Pons (tissue), 1 donor: ENCODE measurements around the gene POLR2F.

ENCODE experiments used
- DNase-seq: peaks from one replicate; pipeline ENCODE4 v3.0.0-alpha.2; 2016; ENCODE audit warnings: low spot score

Gene POLR2F

GRCh38 chr22:37953437-37954179 lies at the start of gene POLR2F, which contains the start of gene C22orf23:
Gene POLR2F (plus strand): TSS chr22:37953699. CDS start chr22:37953788, 89 bp downstream.
Gene C22orf23 (minus strand): TSS chr22:37953601. CDS start chr22:37953149, 452 bp downstream.
- peak; percentile 96 for DNase-seq

- peak; percentile 49 for DNase-seq
These were observed 48.6 kb upstream of the POLR2F start for GRCh38 chr22:37904572-37905533.

- DNase-seq, result peak; percentile 32
These were observed 47.8 kb upstream of the POLR2F start, which contains the start of gene MICALL1 for GRCh38 chr22:37905534-37906363. Gene MICALL1 (plus strand): TSS chr22:37906297. CDS start chr22:37906423, 126 bp downstream.

- DNase-seq, result no peak
These were observed 47.0 kb upstream of the POLR2F start for GRCh38 chr22:37906364-37907008.

GRCh38 chr22:37907036-37907954 lies 46.2 kb upstream of the POLR2F start:
- no peak for DNase-seq

- DNase-seq, result no peak
These were observed 43.7 kb upstream of the POLR2F start for GRCh38 chr22:37909766-37910165.

- DNase-seq, result no peak
These were observed 42.4 kb upstream of the POLR2F start for GRCh38 chr22:37910890-37911672.

- DNase-seq, result no peak
These were observed 41.8 kb upstream of the POLR2F start for GRCh38 chr22:37911697-37912096.

- DNase-seq, result no peak
These were observed 41.3 kb upstream of the POLR2F start for GRCh38 chr22:37912171-37912570.

- no peak for DNase-seq
These were observed 40.2 kb upstream of the POLR2F start for GRCh38 chr22:37913233-37913721.

GRCh38 chr22:37916311-37916710 lies 37.2 kb upstream of the POLR2F start:
- no peak for DNase-seq

- no peak for DNase-seq
These were observed 35.5 kb upstream of the POLR2F start for GRCh38 chr22:37917874-37918548.

- no peak for DNase-seq
These were observed 34.8 kb upstream of the POLR2F start for GRCh38 chr22:37918580-37919270.

GRCh38 chr22:37920126-37920525 lies 33.4 kb upstream of the POLR2F start:
- no peak for DNase-seq

GRCh38 chr22:37922191-37922590 lies 31.3 kb upstream of the POLR2F start:
- no peak for DNase-seq

- no peak for DNase-seq
These were observed 29.6 kb upstream of the POLR2F start for GRCh38 chr22:37923927-37924326.

GRCh38 chr22:37924386-37925065 lies 29.0 kb upstream of the POLR2F start:
- no peak for DNase-seq
